BJ (cell line): Measurements from ENCODE around the gene EFHB. TPM values are rescaled to one million over a fixed set of nuclear protein-coding genes. Genes with fewer than 3 reads are reported as not detected.
"Not testable (repeated sequence)": the region's sequence is repeated elsewhere in the genome, so short reads cannot be mapped to it uniquely, and the experiment has no call there.

Source experiments
- CTCF ChIA-PET: fragments of 350-600 bp; formaldehyde crosslinking; extraction: SDS; loops from one replicate; lab custom pipeline; 2021; ENCODE audit warnings: antibody characterized with exemption, inconsistent platforms; lab: Yijun Ruan, JAX
- POLR2A ChIA-PET: fragments of 300-600 bp; sonication (Branson Sonifier 250); formaldehyde crosslinking; extraction: SDS; loops from one replicate; lab custom pipeline; 2021; ENCODE audit warnings: antibody characterized with exemption; lab: Charles Lee
- DNase-seq: peaks from one replicate; pipeline ENCODE4 v3.0.0-alpha.2; 2011; ENCODE audit warnings: low read depth
- H3K27me3 ChIP-seq: 2 replicates; pipeline ENCODE4 v1.6.0; 2011; ENCODE audit warnings: low read length; ENCODE audit not compliant: control insufficient read depth, insufficient read depth
- H3K36me3 ChIP-seq: 2 replicates; pipeline ENCODE4 v1.5.1; 2011; ENCODE audit warnings: low read length; ENCODE audit not compliant: control insufficient read depth, insufficient read depth
- H3K4me3 ChIP-seq: 2 replicates; pipeline ENCODE4 v1.5.1; 2011; ENCODE audit warnings: low read depth, mild to moderate bottlenecking, control low read depth, low read length
- polyA plus RNA-seq: library from polyadenylated mRNA; depleted of rRNA; stranded (reverse); fragments of >200 nt; gene quantifications from 2 replicates; pipeline ENCODE4 v1.2.3, GENCODE V29; 2011
- TF ChIP-seq, protein P1 (sequence below): IDR thresholded peaks from 2 replicates; pipeline ENCODE4 v1.5.1; 2011; ENCODE audit warnings: low read depth, mild to moderate bottlenecking, control low read depth, inconsistent platforms, low read length, moderate library complexity; ENCODE audit not compliant: insufficient read depth

The EFHB gene
- polyA plus RNA-seq, 1 experiment = 0.42 TPM

DNA sequence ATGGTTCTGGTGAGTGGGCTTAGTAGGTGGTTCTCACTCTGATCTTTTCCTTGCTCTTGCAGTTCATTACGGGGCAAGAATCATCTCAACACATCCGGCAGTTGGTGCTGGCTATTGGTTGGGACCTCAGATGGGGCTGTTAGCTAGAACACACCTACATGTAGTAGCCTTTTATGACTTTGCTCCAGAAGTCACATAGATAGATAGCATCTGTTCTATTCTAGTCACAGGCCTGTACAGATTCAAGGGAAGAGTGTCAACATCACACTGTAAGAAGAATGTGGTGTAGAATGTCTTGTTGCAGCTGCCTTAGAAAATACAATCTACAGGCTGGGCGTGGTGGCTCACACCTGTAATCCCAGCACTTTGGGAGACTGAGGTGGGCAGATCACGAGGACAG, 27.9 kb upstream of the EFHB start:
- ChIA-PET POLR2A (no interaction called here), CTCF (no interaction called here)
- H3K4me3 ChIP-seq = no peak overlapping the region
- DNase-seq = no peak
- H3K27me3 ChIP-seq = no peaks in the 10 kb centered on the region
- peaks cover 4% of the 10 kb centered on the region for H3K36me3 ChIP-seq
- TF ChIP-seq, protein P1, sequence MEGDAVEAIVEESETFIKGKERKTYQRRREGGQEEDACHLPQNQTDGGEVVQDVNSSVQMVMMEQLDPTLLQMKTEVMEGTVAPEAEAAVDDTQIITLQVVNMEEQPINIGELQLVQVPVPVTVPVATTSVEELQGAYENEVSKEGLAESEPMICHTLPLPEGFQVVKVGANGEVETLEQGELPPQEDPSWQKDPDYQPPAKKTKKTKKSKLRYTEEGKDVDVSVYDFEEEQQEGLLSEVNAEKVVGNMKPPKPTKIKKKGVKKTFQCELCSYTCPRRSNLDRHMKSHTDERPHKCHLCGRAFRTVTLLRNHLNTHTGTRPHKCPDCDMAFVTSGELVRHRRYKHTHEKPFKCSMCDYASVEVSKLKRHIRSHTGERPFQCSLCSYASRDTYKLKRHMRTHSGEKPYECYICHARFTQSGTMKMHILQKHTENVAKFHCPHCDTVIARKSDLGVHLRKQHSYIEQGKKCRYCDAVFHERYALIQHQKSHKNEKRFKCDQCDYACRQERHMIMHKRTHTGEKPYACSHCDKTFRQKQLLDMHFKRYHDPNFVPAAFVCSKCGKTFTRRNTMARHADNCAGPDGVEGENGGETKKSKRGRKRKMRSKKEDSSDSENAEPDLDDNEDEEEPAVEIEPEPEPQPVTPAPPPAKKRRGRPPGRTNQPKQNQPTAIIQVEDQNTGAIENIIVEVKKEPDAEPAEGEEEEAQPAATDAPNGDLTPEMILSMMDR = no peak

- DNase-seq = no peak
- TF ChIP-seq, protein P1 = no peak
- ChIA-PET CTCF (no interaction called here), POLR2A (no interaction called here)
- H3K36me3 ChIP-seq = peaks cover 4% of the 10 kb centered on the region
- no peaks in the 10 kb centered on the region for H3K27me3 ChIP-seq
- no peak overlapping the region for H3K4me3 ChIP-seq
Measured at GRCh38 chr3:19960696-19961095, 26.7 kb upstream of the EFHB start.

- H3K36me3 ChIP-seq = peaks cover 6% of the 10 kb centered on the region
- no peaks in the 10 kb centered on the region for H3K27me3 ChIP-seq
- no peak for DNase-seq
- CTCF ChIA-PET = no interaction called here
- H3K4me3 ChIP-seq = no peak overlapping the region
- POLR2A ChIA-PET = no interaction called here
- TF ChIP-seq, protein P1 = no peak
Measured at GRCh38 chr3:19959505-19959904, 25.5 kb upstream of the EFHB start.

DNA sequence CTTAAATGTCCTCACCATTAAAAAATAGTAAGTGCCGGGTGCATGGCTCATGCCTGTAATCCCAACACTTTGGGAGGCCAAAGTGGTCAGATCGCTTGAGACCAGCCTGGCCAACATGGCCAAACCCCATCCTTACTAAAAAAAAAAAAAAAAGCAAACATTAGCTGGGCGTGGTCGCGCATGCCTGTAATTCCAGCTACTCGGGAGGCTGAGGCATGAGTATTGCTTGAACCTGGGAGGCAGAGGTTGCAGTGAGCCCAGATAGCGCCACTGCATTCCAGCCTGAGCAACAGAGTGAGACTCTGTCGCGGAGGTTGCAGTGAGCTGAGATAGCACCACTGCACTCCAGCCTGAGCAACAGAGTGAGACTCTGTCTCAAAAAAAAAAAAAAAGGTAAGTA, 23.3 kb upstream of the EFHB start:
- not testable (repeated sequence) for DNase-seq, H3K4me3 ChIP-seq, H3K36me3 ChIP-seq, H3K27me3 ChIP-seq
- ChIA-PET CTCF (interaction anchor here (1.1 kb wide), 1 partner anchor 9 kb away, joined by 4 read pairs; no protein-coding TSS in a partner anchor), POLR2A (interaction anchor here (0.7 kb wide), 1 partner anchor 21 kb away, joined by 9 read pairs; no protein-coding TSS in a partner anchor)

DNA sequence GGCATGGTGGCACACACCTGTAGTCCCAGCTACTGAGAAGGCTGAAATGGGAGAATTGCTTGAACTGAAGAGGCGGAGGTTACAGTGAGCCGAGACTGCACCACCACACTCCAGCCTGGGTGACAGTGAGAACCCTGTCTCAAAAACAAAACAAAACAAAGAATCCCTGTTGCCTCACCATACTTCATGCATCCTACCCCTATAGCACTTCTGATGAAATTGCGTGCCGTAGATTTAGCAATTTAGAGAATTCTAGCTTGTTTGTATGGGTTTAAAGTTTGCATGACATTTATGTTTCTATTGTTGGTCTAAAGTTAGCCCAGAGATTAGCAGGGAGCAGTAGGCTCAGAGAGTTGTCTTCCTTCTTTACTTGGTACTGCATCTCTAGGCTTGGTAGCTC, 20.7 kb upstream of the EFHB start:
- no peaks in the 10 kb centered on the region for H3K27me3 ChIP-seq
- DNase-seq = no peak
- CTCF ChIA-PET = interaction anchor here (0.8 to 2.1 kb wide), 2 partner anchors 12 to 85 kb away, joined by 3 to 5 read pairs; partner anchors contain the start of gene KAT2B
- TF ChIP-seq, protein P1 = no peak
- POLR2A ChIA-PET = interaction anchor here (0.6 kb wide), 1 partner anchor 21 kb away, joined by 3 read pairs; no protein-coding TSS in a partner anchor
- no peak overlapping the region for H3K4me3 ChIP-seq
- H3K36me3 ChIP-seq = peaks cover 11% of the 10 kb centered on the region

- POLR2A ChIA-PET = no interaction called here
Measured at GRCh38 chr3:19950316-19950715, 16.3 kb upstream of the EFHB start.

More at GRCh38 chr3:19950316-19950715, 16.3 kb upstream of the EFHB start:
- peaks cover 10% of the 10 kb centered on the region for H3K36me3 ChIP-seq
- DNase-seq = no peak
- TF ChIP-seq, protein P1 = no peak
- no peaks in the 10 kb centered on the region for H3K27me3 ChIP-seq
- CTCF ChIA-PET = no interaction called here
- no peak overlapping the region for H3K4me3 ChIP-seq
